K562 (cell line): ENCODE data around the gene GAK. TPM values are rescaled to one million over a fixed set of nuclear protein-coding genes. Genes with fewer than 3 reads are reported as not detected.

Experiments used
- ATAC-seq: fragments of 200-7000 bp; cut with Tn5 transposase; 3 replicates; pipeline ENCODE4 v1.9.1; 2020; ENCODE audit warnings: moderate library complexity
- BruUV-seq: library from RNA; stranded (reverse); fragments of 400-500 nt; replicated peaks from 2 replicates; lab custom pipeline; 2021; lab: Mats Ljungman, UMichigan
- CTCF ChIA-PET: fragments of 300-600 bp; formaldehyde crosslinking; extraction: SDS; loops from one replicate; lab custom pipeline; 2021; ENCODE audit warnings: low intra/inter-chr PET ratio; lab: Yijun Ruan, JAX
- POLR2A ChIA-PET: fragments of 300-600, 350-650 bp; sonication (Branson Sonifier 250); formaldehyde crosslinking; extraction: SDS; loops from one replicate; lab custom pipeline; 2021; ENCODE audit warnings: antibody characterized with exemption, inconsistent platforms; lab: Yijun Ruan, JAX
- DNase-seq, 4 experiments: peaks; one replicate each; pipeline versions ENCODE4 v3.0.0 to v3.0.0-alpha.2; 2011 to 2018; ENCODE audit warnings: low spot score in 3 of 4, mixed read lengths in 3 of 4; ENCODE audit errors: extremely low read depth in 1 of 4
- FAIRE-seq: peaks from 2 replicates; lab custom pipeline; 2011; peaks lifted over from hg19 to GRCh38; lab: Jason Lieb, UNC
- H2AFZ ChIP-seq: 2 replicates; pipeline ENCODE4 v1.6.0; 2011; ENCODE audit warnings: low read depth, low read length, control low read depth, inconsistent platforms
- H3K27ac ChIP-seq: fragments of 200-600 bp; 3 replicates; pipeline ENCODE4 v1.8.0; 2011; ENCODE audit warnings: low read depth, mild to moderate bottlenecking, control low read depth, inconsistent platforms, low read length, moderate library complexity, mixed read lengths; ENCODE audit errors: extremely low read depth
- H3K27me3 ChIP-seq, 2 experiments: fragments of 300-600 bp in 1 of 2; 2 replicates in 1 of 2; 3 replicates in 1 of 2; pipeline versions ENCODE4 v1.6.0 to v1.8.0; 2011; ENCODE audit warnings: inconsistent platforms in 2 of 2, low read length in 2 of 2, mild to moderate bottlenecking in 1 of 2, mixed read lengths in 1 of 2, moderate library complexity in 1 of 2; ENCODE audit not compliant: control insufficient read depth in 2 of 2, insufficient read depth in 2 of 2
- H3K36me3 ChIP-seq: fragments of 300-600 bp; 3 replicates; pipeline ENCODE4 v1.8.0; 2011; ENCODE audit warnings: mild to moderate bottlenecking, low read length, inconsistent platforms; ENCODE audit not compliant: control insufficient read depth, insufficient read depth
- H3K4me1 ChIP-seq, 2 experiments: fragments of 200-600 bp in 1 of 2; replicated peaks in 1 of 2; 2 replicates in 1 of 2; 3 replicates in 1 of 2; pipeline versions ENCODE4 v1.5.1 to v1.8.0; 2011; ENCODE audit warnings: inconsistent platforms in 2 of 2, low read length in 2 of 2, mild to moderate bottlenecking in 1 of 2, mixed read lengths in 1 of 2, moderate library complexity in 1 of 2; ENCODE audit not compliant: control insufficient read depth in 2 of 2, insufficient read depth in 2 of 2
- H3K4me2 ChIP-seq: 2 replicates; pipeline ENCODE4 v1.6.1; 2011; ENCODE audit warnings: low read length, control low read depth, inconsistent platforms, mixed read lengths; ENCODE audit not compliant: insufficient read depth
- H3K4me3 ChIP-seq: fragments of 200-600 bp; sonication (generic), shearing (Covaris generic); 2 replicates; pipeline ENCODE4 v1.5.1; 2016; ENCODE audit warnings: control low read depth, inconsistent platforms
- H3K79me2 ChIP-seq: fragments of 200-600 bp; 3 replicates; pipeline ENCODE4 v1.8.0; 2011; ENCODE audit warnings: low read length, inconsistent platforms; ENCODE audit not compliant: control insufficient read depth, insufficient read depth
- H3K9ac ChIP-seq, 2 experiments: 2 replicates each; pipeline versions ENCODE4 v1.6.0 to v1.6.1; 2011; ENCODE audit warnings: low read depth in 2 of 2, low read length in 2 of 2, control low read depth in 1 of 2, inconsistent platforms in 1 of 2, mild to moderate bottlenecking in 1 of 2, mixed read lengths in 1 of 2; ENCODE audit not compliant: insufficient read depth in 1 of 2
- H3K9me1 ChIP-seq: one replicate; pipeline ENCODE4 v1.6.0; 2011; ENCODE audit warnings: inconsistent platforms, mild to moderate bottlenecking, low read length, moderate library complexity; ENCODE audit not compliant: control insufficient read depth, insufficient read depth
- H3K9me3 ChIP-seq: replicated peaks from 2 replicates; pipeline ENCODE4 v1.5.1; 2011; ENCODE audit warnings: low read depth, low read length, inconsistent platforms; ENCODE audit not compliant: control insufficient read depth, insufficient read depth
- H4K20me1 ChIP-seq: replicated peaks from 2 replicates; pipeline ENCODE4 v1.6.1; 2011; ENCODE audit warnings: low read length, inconsistent platforms, mixed read lengths; ENCODE audit not compliant: control insufficient read depth, insufficient read depth
- MAFF ChIP-seq: IDR thresholded peaks from 2 replicates; pipeline ENCODE4 v1.6.1; 2012; ENCODE audit warnings: low read length, improper control_type of control experiment
- NELFE ChIP-seq: IDR thresholded peaks from 2 replicates; pipeline ENCODE4 v1.6.1; 2011; ENCODE audit warnings: mild to moderate bottlenecking; ENCODE audit not compliant: insufficient read depth, insufficient read length
- NFIC ChIP-seq: fragments of 450-650 bp; IDR thresholded peaks from 2 replicates; pipeline ENCODE4 v1.6.1; 2017; ENCODE audit warnings: mild to moderate bottlenecking, inconsistent platforms
- ZNF324 ChIP-seq: fragments of 250-450 bp; sonication (Bioruptor Pico); IDR thresholded peaks from 2 replicates; pipeline ENCODE4 v1.4.0; 2020; ENCODE audit warnings: mild to moderate bottlenecking
- ZZZ3 ChIP-seq: fragments of 450-650 bp; IDR thresholded peaks from 2 replicates; pipeline ENCODE4 v1.6.1; 2016; ENCODE audit warnings: antibody characterized with exemption, mild to moderate bottlenecking, moderate library complexity
- WGBS: fragments of 100-300 bp; shearing (Covaris generic); methylation state at CpG from one replicate; pipeline ENCODE4 v1.1.6; 2016; ENCODE audit warnings: low coverage, mixed read lengths; ENCODE audit not compliant: insufficient coverage; ENCODE audit errors: missing lambda C conversion rate; 5-methylcytosine and 5-hydroxymethylcytosine counted together
- in situ Hi-C: fragments of 300-500 bp; cut with MboI; formaldehyde crosslinking; loops from 4 replicates; pipeline ENCODE4 v1.15.0; 2018; ENCODE audit warnings: inconsistent platforms, mixed read lengths
- intact Hi-C: fragments of 100-400 bp; cut with micrococcal nuclease; formaldehyde crosslinking; loops from 2 replicates; pipeline ENCODE4 v1.14.2; 2022
- polyA plus RNA-seq, 8 experiments: library from polyadenylated mRNA; depleted of rRNA in 4 of 8; stranded (reverse) in 5 of 8; unstranded in 3 of 8; fragments of >200 nt; fragmentation: Nextera tagmentation in 2 of 8; fragmentation: Illumina TruSeq in 1 of 8; extraction: Ambion mirVana in 2 of 8; extraction: Trizol in 1 of 8; gene quantifications; 2 replicates each; pipeline versions ENCODE4 v1.2.1 to v1.2.3, GENCODE V29; 2011 to 2014; ENCODE audit warnings: inconsistent platforms in 1 of 8, missing spikeins in 1 of 8
- total RNA-seq, 7 experiments: library from RNA; depleted of rRNA in 6 of 7; stranded (reverse); fragments of >200 nt in 6 of 7; fragmentation: Illumina TruSeq in 2 of 7; extraction: Trizol in 2 of 7; gene quantifications; 2 replicates each; pipeline versions ENCODE4 v1.2.1 to v1.2.3, GENCODE V29; 2011 to 2021; ENCODE audit warnings: low replicate concordance in 1 of 7
- TF ChIP-seq, protein P1 (sequence below): fragments of 250-450 bp; sonication (Bioruptor Pico); IDR thresholded peaks from 2 replicates; pipeline ENCODE4 v1.4.0; 2020

Gene GAK
- total and polyA plus RNA-seq, 9 of the 15 experiments (the other 6 are each of a cell fraction or from before 2014, with no cell fraction given), result 1.3 to 102 (median 16.2) TPM

DNA sequence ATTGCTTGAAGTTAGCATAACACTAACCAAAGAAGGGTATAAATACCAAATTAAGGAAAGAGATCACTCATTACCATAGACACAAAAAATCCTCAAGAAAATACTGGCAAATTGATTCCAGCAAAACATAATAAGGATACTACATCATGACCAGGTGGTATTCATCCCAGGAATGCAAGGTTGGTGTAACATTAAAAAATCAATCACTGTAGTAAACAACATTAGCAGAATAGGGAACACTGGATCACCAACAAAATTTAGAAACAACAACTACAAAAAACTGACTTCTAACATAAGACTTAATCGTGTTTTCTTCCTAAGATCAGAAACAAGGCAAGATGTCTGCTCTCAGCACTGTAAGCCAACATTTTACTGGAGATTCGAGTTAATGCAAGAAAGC lies 14.1 kb downstream of the GAK start:
- 94% methylated on average over 2 of the region's 2 CpGs for WGBS
- H4K20me1 ChIP-seq, result peaks cover 6% of the 10 kb centered on the region; the same call in 1 of the 2 replicates
- no peak for FAIRE-seq
- H3K9ac ChIP-seq, result no peak overlapping the region
- H3K27ac ChIP-seq, result no peak overlapping the region
- H3K27me3 ChIP-seq, result no peaks in the 10 kb centered on the region
- no peaks in the 10 kb centered on the region for H3K9me1 ChIP-seq
- in situ Hi-C loops, result no loop called here
- no peak for ATAC-seq
- intact Hi-C loops, result no loop called here
- peaks cover 2 to 16% of the 10 kb centered on the region in 2 experiments; a peak in 2 of 5 replicates for H3K4me1 ChIP-seq
- ChIA-PET POLR2A (no interaction called here), CTCF (no interaction called here)
- peaks cover 85% of the 10 kb centered on the region for H3K79me2 ChIP-seq
- H3K36me3 ChIP-seq, result peaks cover 13% of the 10 kb centered on the region; the same call in 2 of the 3 replicates
- BruUV-seq, result no TSS peak
- no peak overlapping the region for H3K4me2 ChIP-seq
- H3K9me3 ChIP-seq, result peaks cover 4% of the 10 kb centered on the region; the same call in 1 of the 2 replicates
- peak; percentile 93 for TF ChIP-seq ZNF324 (CRISPR knock-in tag)
- no peak for TF ChIP-seq NELFE
- H3K4me3 ChIP-seq, result no peak overlapping the region
- DNase-seq, result no peak
- no peak overlapping the region for H2AFZ ChIP-seq

DNA sequence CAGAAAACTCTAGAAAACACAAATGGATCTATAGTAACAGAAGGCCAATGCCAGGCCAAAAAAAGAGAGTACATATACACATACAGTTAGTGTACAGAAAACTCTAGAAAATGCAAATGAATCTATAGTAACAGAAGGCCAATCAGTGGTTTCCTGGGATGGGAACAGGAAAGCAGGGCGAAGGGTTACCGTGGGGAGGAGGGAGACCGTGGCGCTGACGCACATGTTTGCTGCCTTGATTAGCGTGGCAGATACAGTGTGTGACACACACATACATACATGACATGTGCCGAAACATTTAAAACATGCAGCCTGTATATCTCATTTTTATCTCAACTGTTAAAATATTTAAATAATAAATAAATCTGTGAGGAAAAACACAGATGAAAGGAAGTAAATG lies 14.7 kb downstream of the GAK start:
- peaks cover 79% of the 10 kb centered on the region for H3K79me2 ChIP-seq
- ChIA-PET CTCF (no interaction called here), POLR2A (no interaction called here)
- peaks cover 6% of the 10 kb centered on the region; the same call in 1 of the 2 replicates for H4K20me1 ChIP-seq
- DNase-seq (no peak), ATAC-seq (no peak), FAIRE-seq (no peak)
- intact Hi-C loops (no loop called here), in situ Hi-C loops (no loop called here)
- H3K27me3 ChIP-seq, result no peaks in the 10 kb centered on the region
- no peak overlapping the region for H2AFZ ChIP-seq
- peaks cover 14% of the 10 kb centered on the region; the same call in 2 of the 3 replicates for H3K36me3 ChIP-seq
- H3K4me1 ChIP-seq, result peaks cover 0 to 16% of the 10 kb centered on the region in 2 experiments; a peak in 2 of 5 replicates
- TF ChIP-seq ZZZ3 (no peak), MAFF (no peak), NFIC (no peak)
- TF ChIP-seq, protein P1, sequence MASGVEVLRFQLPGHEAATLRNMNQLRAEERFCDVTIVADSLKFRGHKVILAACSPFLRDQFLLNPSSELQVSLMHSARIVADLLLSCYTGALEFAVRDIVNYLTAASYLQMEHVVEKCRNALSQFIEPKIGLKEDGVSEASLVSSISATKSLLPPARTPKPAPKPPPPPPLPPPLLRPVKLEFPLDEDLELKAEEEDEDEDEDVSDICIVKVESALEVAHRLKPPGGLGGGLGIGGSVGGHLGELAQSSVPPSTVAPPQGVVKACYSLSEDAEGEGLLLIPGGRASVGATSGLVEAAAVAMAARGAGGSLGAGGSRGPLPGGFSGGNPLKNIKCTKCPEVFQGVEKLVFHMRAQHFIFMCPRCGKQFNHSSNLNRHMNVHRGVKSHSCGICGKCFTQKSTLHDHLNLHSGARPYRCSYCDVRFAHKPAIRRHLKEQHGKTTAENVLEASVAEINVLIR (CRISPR knock-in tag), result no peak
- no TSS peak for BruUV-seq
- WGBS, result 98% methylated on average over 7 of the region's 7 CpGs
- H3K4me2 ChIP-seq, result no peak overlapping the region
- no peak overlapping the region for H3K27ac ChIP-seq
- no peaks in the 10 kb centered on the region for H3K9me1 ChIP-seq
- no peak overlapping the region for H3K4me3 ChIP-seq
- peaks cover 4% of the 10 kb centered on the region; the same call in 1 of the 2 replicates for H3K9me3 ChIP-seq
- H3K9ac ChIP-seq, result no peak overlapping the region
